Measurements from ENCODE around the gene SHTN1. TPM values are rescaled to one million over a fixed set of nuclear protein-coding genes. Genes with fewer than 3 reads are reported as not detected.

Gene SHTN1
- total and polyA plus RNA-seq, 2 experiments from 2014 or later, result 6.7 to 8.0 TPM

- TF ChIP-seq REST (IDR thresholded peaks at IDR 0.05; ENCODE audit: unreplicated experiment), result no peak
- no peak for TF ChIP-seq ETS1 (IDR thresholded peaks at IDR 0.05)
- no peak for TF ChIP-seq EZH2 (IDR thresholded peaks at IDR 0.05; ENCODE audit: low read depth, unreplicated experiment)
- TF ChIP-seq ZNF331 (CRISPR knock-in tag; IDR thresholded peaks at IDR 0.05; ENCODE audit: low read depth), result no peak
Measured at GRCh38 chr10:116905845-116906210, 99.2 kb downstream of the SHTN1 start (continued).

- Mint-ChIP-seq H3K27me3 (ENCODE audit: insufficient read depth, low read depth, poor library complexity) (no peaks in the 10 kb centered on the region), H3K27ac (no peak overlapping the region), H3K36me3 (ENCODE audit: low read depth) (no peaks in the 10 kb centered on the region), H3K4me3 (no peak overlapping the region), H3K4me1 (peaks cover 8% of the 10 kb centered on the region; the same call in 2 of the 3 replicates), H3K9me3 (no peaks in the 10 kb centered on the region)
- Histone ChIP-seq H3K4me3 (no peak overlapping the region), H3K36me3 (ENCODE audit: insufficient read depth) (no peaks in the 10 kb centered on the region), H3K4me2 (no peak overlapping the region), H3K27ac (ENCODE audit: low read depth) (no peak overlapping the region), H3F3A (replicated peaks; ENCODE audit: low read depth) (no peaks in the 10 kb centered on the region), H2AFZ (no peak overlapping the region), H3K79me2 (replicated peaks; ENCODE audit: insufficient read depth) (no peaks in the 10 kb centered on the region), H3K27me3 (ENCODE audit: insufficient read depth) (no peaks in the 10 kb centered on the region), H3K9me2 (ENCODE audit: insufficient read depth) (no peaks in the 10 kb centered on the region), H4K20me1 (replicated peaks; ENCODE audit: insufficient read depth) (no peaks in the 10 kb centered on the region), H3K4me1 (ENCODE audit: insufficient read depth) (peaks cover under 1% of the 10 kb centered on the region; the same call in 1 of the 2 replicates)
- ATAC-seq (no peak), DNase-seq (ENCODE audit: low spot score) (no peak)
- no peak for TF ChIP-seq EZH2phosphoT487 (IDR thresholded peaks at IDR 0.05; ENCODE audit: unreplicated experiment)
- no peak for TF ChIP-seq POLR2AphosphoS5 (IDR thresholded peaks at IDR 0.05; ENCODE audit: low read depth)
- no peak for TF ChIP-seq REST (IDR thresholded peaks at IDR 0.05; ENCODE audit: unreplicated experiment)
- TF ChIP-seq STAT1 (IDR thresholded peaks at IDR 0.05; ENCODE audit: unreplicated experiment), result no peak
- no peak for TF ChIP-seq ETS1 (IDR thresholded peaks at IDR 0.05)
- TF ChIP-seq ZNF462 (CRISPR knock-in tag; IDR thresholded peaks at IDR 0.05), result no peak
- no peak for TF ChIP-seq JUNB (IDR thresholded peaks at IDR 0.05; ENCODE audit: unreplicated experiment)
- no peak for TF ChIP-seq ZNF331 (CRISPR knock-in tag; IDR thresholded peaks at IDR 0.05; ENCODE audit: low read depth)
Measured at GRCh38 chr10:116899626-116900025, 105.4 kb downstream of the SHTN1 start.
